GM12878 (cell line): Measurements from ENCODE around the gene TMEM97. TPM values are rescaled to one million over a fixed set of nuclear protein-coding genes. Genes with fewer than 3 reads are reported as not detected.

ENCODE experiments used
- BACH1 ChIP-seq: fragments of 450-650 bp; IDR thresholded peaks from 2 replicates; pipeline ENCODE4 v1.6.1; 2017; ENCODE audit warnings: mild to moderate bottlenecking, borderline replicate concordance
- CEBPB ChIP-seq, 2 experiments: fragments of 150-350 bp in 1 of 2; IDR thresholded peaks; 2 replicates each; pipeline ENCODE4 v1.6.1; 2012 to 2014; ENCODE audit warnings: low read depth in 2 of 2, low read length in 2 of 2, borderline replicate concordance in 1 of 2, inconsistent platforms in 1 of 2
- CHD1 ChIP-seq: IDR thresholded peaks from 2 replicates; pipeline ENCODE4 v1.6.1; 2012; ENCODE audit warnings: low read depth, low read length, improper control_type of control experiment
- CHD2 ChIP-seq: IDR thresholded peaks from 2 replicates; pipeline ENCODE4 v1.6.1; 2011; ENCODE audit warnings: low read depth, low read length, improper control_type of control experiment, borderline replicate concordance
- CREB1 ChIP-seq: IDR thresholded peaks from 2 replicates; pipeline ENCODE4 v1.6.1; 2012; ENCODE audit warnings: low read depth, mild to moderate bottlenecking, inconsistent platforms
- DPF2 ChIP-seq: fragments of 450-650 bp; IDR thresholded peaks from 2 replicates; pipeline ENCODE4 v1.6.1; 2017; ENCODE audit warnings: mild to moderate bottlenecking
- ESRRA ChIP-seq: IDR thresholded peaks from 2 replicates; pipeline ENCODE4 v1.6.1; 2012; ENCODE audit warnings: mild to moderate bottlenecking, low read length, improper control_type of control experiment
- FOS ChIP-seq: IDR thresholded peaks from 3 replicates; pipeline ENCODE4 v1.6.1; 2011; ENCODE audit warnings: borderline replicate concordance; ENCODE audit not compliant: insufficient read length; ENCODE audit errors: extremely low read depth
- GATAD2B ChIP-seq: fragments of 450-650 bp; conservative IDR thresholded peaks from 2 replicates; pipeline ENCODE4 v1.6.1; 2017; ENCODE audit warnings: low read depth, mild to moderate bottlenecking, moderate library complexity
- IKZF1 ChIP-seq: fragments of 450-650 bp; conservative IDR thresholded peaks from 2 replicates; pipeline ENCODE4 v1.6.1; 2017; ENCODE audit warnings: antibody characterized with exemption, mild to moderate bottlenecking
- IRF3 ChIP-seq: fragments of 450-650 bp; IDR thresholded peaks from 2 replicates; pipeline ENCODE4 v1.6.1; 2014; ENCODE audit warnings: mild to moderate bottlenecking
- LARP7 ChIP-seq: fragments of 450-650 bp; IDR thresholded peaks from 2 replicates; pipeline ENCODE4 v1.6.1; 2017; ENCODE audit warnings: mild to moderate bottlenecking
- MTA2 ChIP-seq: fragments of 450-650 bp; IDR thresholded peaks from 2 replicates; pipeline ENCODE4 v1.6.1; 2016; ENCODE audit warnings: low read depth, mild to moderate bottlenecking, moderate library complexity
- MTA3 ChIP-seq: IDR thresholded peaks from 2 replicates; pipeline ENCODE4 v1.6.1; 2012; ENCODE audit warnings: low read length, inconsistent platforms, borderline replicate concordance
- NR2F1 ChIP-seq: fragments of 450-650 bp; conservative IDR thresholded peaks from 2 replicates; pipeline ENCODE4 v1.6.1; 2017; ENCODE audit warnings: mild to moderate bottlenecking
- NRF1 ChIP-seq: conservative IDR thresholded peaks from 2 replicates; pipeline ENCODE4 v1.6.1; 2011; ENCODE audit warnings: mild to moderate bottlenecking, low read depth, low read length, improper control_type of control experiment
- RFX5 ChIP-seq: IDR thresholded peaks from 2 replicates; pipeline ENCODE4 v1.6.1; 2011; ENCODE audit warnings: low read depth, low read length, improper control_type of control experiment
- SMC3 ChIP-seq: IDR thresholded peaks from 2 replicates; pipeline ENCODE4 v1.6.1; 2011; ENCODE audit warnings: low read length, improper control_type of control experiment, borderline replicate concordance
- SP1 ChIP-seq: IDR thresholded peaks from one replicate; pipeline ENCODE4 v1.6.1; 2011; ENCODE audit warnings: low read depth, low read length
- TAF1 ChIP-seq: IDR thresholded peaks from 2 replicates; pipeline ENCODE4 v1.6.1; 2011; ENCODE audit warnings: mild to moderate bottlenecking, low read depth, low read length, borderline replicate concordance
- YY1 ChIP-seq: IDR thresholded peaks from 2 replicates; pipeline ENCODE4 v1.6.1; 2011; ENCODE audit warnings: low read depth, mild to moderate bottlenecking, low read length
- ZBTB11 ChIP-seq: fragments of 450-650 bp; formaldehyde crosslinking; IDR thresholded peaks from 2 replicates; pipeline ENCODE4 v1.5.0; 2022; ENCODE audit warnings: mild to moderate bottlenecking, missing genetic modification characterization
- ZBTB33 ChIP-seq: fragments of 450-650 bp; IDR thresholded peaks from 2 replicates; pipeline ENCODE4 v1.6.1; 2017; ENCODE audit warnings: mild to moderate bottlenecking
- ZNF24 ChIP-seq: fragments of 450-650 bp; IDR thresholded peaks from 2 replicates; pipeline ENCODE4 v1.6.1; 2017; ENCODE audit warnings: antibody characterized with exemption, mild to moderate bottlenecking
- ZNF384 ChIP-seq: IDR thresholded peaks from 2 replicates; pipeline ENCODE4 v1.6.1; 2012; ENCODE audit warnings: low read depth, mild to moderate bottlenecking, low read length, improper control_type of control experiment, borderline replicate concordance
- ZZZ3 ChIP-seq: IDR thresholded peaks from 2 replicates; pipeline ENCODE4 v1.6.1; 2011; ENCODE audit warnings: low read depth; ENCODE audit not compliant: control insufficient read depth, insufficient read length
- polyA plus RNA-seq, 11 experiments: library from polyadenylated mRNA; depleted of rRNA in 4 of 11; unstranded in 6 of 11; stranded (reverse) in 5 of 11; fragments of >200 nt; fragmentation: Nextera tagmentation in 4 of 11; fragmentation: Illumina TruSeq in 1 of 11; extraction: Ambion mirVana in 4 of 11; extraction: Trizol in 1 of 11; gene quantifications; 1 replicate in 1 of 11; 2 replicates in 10 of 11; pipeline versions ENCODE4 v1.2.1 to v1.2.3, GENCODE V29; 2011 to 2016; ENCODE audit warnings: inconsistent platforms in 2 of 11, missing spikeins in 2 of 11, low read depth in 1 of 11
- total RNA-seq, 4 experiments: library from RNA; depleted of rRNA in 3 of 4; stranded (reverse); fragments of >200 nt in 3 of 4; fragmentation: Illumina TruSeq in 1 of 4; extraction: Trizol in 1 of 4; gene quantifications; 2 replicates each; pipeline versions ENCODE4 v1.2.1 to v1.2.3, GENCODE V29; 2013 to 2021

Gene TMEM97
- total and polyA plus RNA-seq, 10 of the 15 experiments (the other 5 are each of a cell fraction or from before 2014, with no cell fraction given) = 58.0 to 134 (median 86.0) TPM

DNA sequence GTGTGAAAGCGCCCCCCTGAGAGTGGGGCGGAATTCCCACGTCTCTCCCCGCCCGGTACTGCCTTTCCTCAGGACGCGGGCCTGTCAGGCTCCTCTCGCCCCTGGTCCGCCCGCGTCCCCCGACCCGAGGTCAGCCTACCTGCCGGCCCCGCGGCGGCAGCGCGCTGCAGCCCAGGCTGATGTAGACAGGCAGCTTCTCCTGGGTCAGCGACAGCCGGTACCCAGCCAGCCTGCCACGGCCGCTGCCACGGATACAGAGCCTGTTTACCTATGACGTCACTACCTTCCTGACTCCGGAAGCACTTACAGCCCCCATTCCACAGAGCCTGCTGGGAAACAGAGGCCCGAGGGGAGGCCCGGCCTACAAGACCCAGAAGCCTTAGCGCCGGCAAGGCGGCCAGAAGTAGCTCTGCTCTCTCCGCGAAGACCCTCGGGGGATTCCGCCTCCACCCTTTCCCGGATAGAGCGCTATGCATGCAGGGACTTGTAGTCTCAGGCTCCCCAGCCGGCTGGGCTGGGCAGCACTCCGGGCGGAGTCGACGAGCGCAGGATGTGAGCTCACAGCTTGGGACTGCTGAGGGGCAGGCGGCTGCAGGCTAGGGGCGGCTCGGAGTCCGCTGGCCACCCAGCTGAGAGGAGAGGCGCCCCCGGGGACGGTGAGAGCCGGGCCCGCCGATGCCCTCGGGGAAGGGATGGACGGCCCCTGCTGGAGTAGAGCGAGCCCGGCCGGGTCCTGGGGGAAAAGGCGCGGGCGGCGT lies 16.4 kb downstream of the TMEM97 start, which contains the start of the genes IFT20 and TNFAIP1 (continued):
- TF ChIP-seq MTA2 (peak; percentile 93), LARP7 (no peak), CREB1 (peak; percentile 97), BACH1 (no peak; the same call in 1 of the 2 replicates), SMC3 (no peak), DPF2 (no peak; the same call in 1 of the 2 replicates), RFX5 (peak; percentile 41; the same call in 1 of the 2 replicates), FOS (no peak), ESRRA (no peak), CHD2 (peak; percentile 93), YY1 (peak; percentile 92), MTA3 (no peak), NRF1 (no peak), IKZF1 (peak; percentile 100), SP1 (no peak), GATAD2B (no peak; the same call in 1 of the 2 replicates), TAF1 (peak; percentile 15), CHD1 (no peak), IRF3 (peak; percentile 6; the same call in 1 of the 2 replicates), ZNF24 (no peak), ZZZ3 (no peak), CEBPB (IDR thresholded peaks at IDR 0.05; ENCODE audit: borderline replicate concordance in 1 of 2, low read depth in 2 of 2, low read length in 2 of 2) (no peak), ZBTB11 (CRISPR knock-in tag) (peak; percentile 52), ZBTB33 (no peak), NR2F1 (no peak), ZNF384 (no peak)
